T-helper 2 cell (primary cell): ENCODE measurements around the gene ALG12.
A peak's percentile ranks its signal among the peaks of the same experiment; 100 is the strongest.

Source experiments
- DNase-seq, 5 experiments: peaks; one replicate each; pipeline versions ENCODE4 v3.0.0 to v3.0.0-alpha.2; 2012 to 2022

Gene ALG12

GRCh38 chr22:49887064-49887451 lies 31.2 kb downstream of the ALG12 start:
- no peak for DNase-seq

- DNase-seq, result no peak
These were observed 31.7 kb downstream of the ALG12 start for GRCh38 chr22:49886346-49887063.

- no peak for DNase-seq
These were observed 32.4 kb downstream of the ALG12 start for GRCh38 chr22:49885881-49886280.

- DNase-seq, result no peak
These were observed 33.0 kb downstream of the ALG12 start for GRCh38 chr22:49885281-49885680.

- no peak for DNase-seq
These were observed 33.6 kb downstream of the ALG12 start for GRCh38 chr22:49884503-49885260.

GRCh38 chr22:49884075-49884474 lies 34.2 kb downstream of the ALG12 start:
- no peak for DNase-seq

GRCh38 chr22:49883294-49883640 lies 35.0 kb downstream of the ALG12 start:
- DNase-seq, result no peak

- DNase-seq, result no peak
These were observed 35.5 kb downstream of the ALG12 start for GRCh38 chr22:49882519-49883293.

GRCh38 chr22:49881856-49882255 lies 36.4 kb downstream of the ALG12 start:
- no peak for DNase-seq

GRCh38 chr22:49880281-49880680 lies 38.0 kb downstream of the ALG12 start:
- DNase-seq, result peak in 2 of 5 experiments; percentile 22 to 82

GRCh38 chr22:49879871-49880270 lies 38.4 kb downstream of the ALG12 start:
- no peak for DNase-seq

- DNase-seq, result no peak
These were observed 40.0 kb downstream of the ALG12 start for GRCh38 chr22:49878206-49878605.

GRCh38 chr22:49877642-49878041 lies 40.6 kb downstream of the ALG12 start:
- no peak for DNase-seq

- DNase-seq, result peak in 1 of 5 experiments; percentile 61
These were observed 44.9 kb downstream of the ALG12 start for GRCh38 chr22:49873228-49873940.

GRCh38 chr22:49872347-49872746 lies 45.9 kb downstream of the ALG12 start:
- DNase-seq, result no peak

- peak in 1 of 5 experiments; percentile 71 for DNase-seq
These were observed 46.8 kb downstream of the ALG12 start for GRCh38 chr22:49871482-49871881.

- peak in 3 of 5 experiments; percentile 14 to 94 (median 77) for DNase-seq
These were observed 48.2 kb downstream of the ALG12 start for GRCh38 chr22:49869845-49870712.

- DNase-seq, result peak in 1 of 5 experiments; percentile 45
These were observed 49.0 kb downstream of the ALG12 start for GRCh38 chr22:49869086-49869830.

- DNase-seq, result peak in 2 of 5 experiments; percentile 74 to 92
These were observed 50.7 kb downstream of the ALG12 start for GRCh38 chr22:49867303-49868265.

- no peak for DNase-seq
These were observed 51.6 kb downstream of the ALG12 start for GRCh38 chr22:49866646-49867045.
